K562 (cell line): ENCODE results near the gene ZNF773. TPM values are rescaled to one million over a fixed set of nuclear protein-coding genes. Genes with fewer than 3 reads are reported as not detected.

Experiments
- ATAC-seq: fragments of 200-7000 bp; cut with Tn5 transposase; 3 replicates; pipeline ENCODE4 v1.9.1; 2020; ENCODE audit warnings: moderate library complexity
- BruUV-seq: library from RNA; stranded (reverse); fragments of 400-500 nt; replicated peaks from 2 replicates; lab custom pipeline; 2021; lab: Mats Ljungman, UMichigan
- CTCF ChIA-PET: fragments of 300-600 bp; formaldehyde crosslinking; extraction: SDS; loops from one replicate; lab custom pipeline; 2021; ENCODE audit warnings: low intra/inter-chr PET ratio; lab: Yijun Ruan, JAX
- POLR2A ChIA-PET: fragments of 300-600, 350-650 bp; sonication (Branson Sonifier 250); formaldehyde crosslinking; extraction: SDS; loops from one replicate; lab custom pipeline; 2021; ENCODE audit warnings: antibody characterized with exemption, inconsistent platforms; lab: Yijun Ruan, JAX
- DNase-seq, 4 experiments: peaks; one replicate each; pipeline versions ENCODE4 v3.0.0 to v3.0.0-alpha.2; 2011 to 2018; ENCODE audit warnings: low spot score in 3 of 4, mixed read lengths in 3 of 4; ENCODE audit errors: extremely low read depth in 1 of 4
- FAIRE-seq: peaks from 2 replicates; lab custom pipeline; 2011; peaks lifted over from hg19 to GRCh38; lab: Jason Lieb, UNC
- H2AFZ ChIP-seq: 2 replicates; pipeline ENCODE4 v1.6.0; 2011; ENCODE audit warnings: low read depth, low read length, control low read depth, inconsistent platforms
- H3K27ac ChIP-seq: fragments of 200-600 bp; 3 replicates; pipeline ENCODE4 v1.8.0; 2011; ENCODE audit warnings: low read depth, mild to moderate bottlenecking, control low read depth, inconsistent platforms, low read length, moderate library complexity, mixed read lengths; ENCODE audit errors: extremely low read depth
- H3K27me3 ChIP-seq, 2 experiments: fragments of 300-600 bp in 1 of 2; 2 replicates in 1 of 2; 3 replicates in 1 of 2; pipeline versions ENCODE4 v1.6.0 to v1.8.0; 2011; ENCODE audit warnings: inconsistent platforms in 2 of 2, low read length in 2 of 2, mild to moderate bottlenecking in 1 of 2, mixed read lengths in 1 of 2, moderate library complexity in 1 of 2; ENCODE audit not compliant: control insufficient read depth in 2 of 2, insufficient read depth in 2 of 2
- H3K36me3 ChIP-seq: fragments of 300-600 bp; 3 replicates; pipeline ENCODE4 v1.8.0; 2011; ENCODE audit warnings: mild to moderate bottlenecking, low read length, inconsistent platforms; ENCODE audit not compliant: control insufficient read depth, insufficient read depth
- H3K4me1 ChIP-seq, 2 experiments: fragments of 200-600 bp in 1 of 2; replicated peaks in 1 of 2; 2 replicates in 1 of 2; 3 replicates in 1 of 2; pipeline versions ENCODE4 v1.5.1 to v1.8.0; 2011; ENCODE audit warnings: inconsistent platforms in 2 of 2, low read length in 2 of 2, mild to moderate bottlenecking in 1 of 2, mixed read lengths in 1 of 2, moderate library complexity in 1 of 2; ENCODE audit not compliant: control insufficient read depth in 2 of 2, insufficient read depth in 2 of 2
- H3K4me2 ChIP-seq: 2 replicates; pipeline ENCODE4 v1.6.1; 2011; ENCODE audit warnings: low read length, control low read depth, inconsistent platforms, mixed read lengths; ENCODE audit not compliant: insufficient read depth
- H3K4me3 ChIP-seq: fragments of 200-600 bp; sonication (generic), shearing (Covaris generic); 2 replicates; pipeline ENCODE4 v1.5.1; 2016; ENCODE audit warnings: control low read depth, inconsistent platforms
- H3K79me2 ChIP-seq: fragments of 200-600 bp; 3 replicates; pipeline ENCODE4 v1.8.0; 2011; ENCODE audit warnings: low read length, inconsistent platforms; ENCODE audit not compliant: control insufficient read depth, insufficient read depth
- H3K9ac ChIP-seq, 2 experiments: 2 replicates each; pipeline versions ENCODE4 v1.6.0 to v1.6.1; 2011; ENCODE audit warnings: low read depth in 2 of 2, low read length in 2 of 2, control low read depth in 1 of 2, inconsistent platforms in 1 of 2, mild to moderate bottlenecking in 1 of 2, mixed read lengths in 1 of 2; ENCODE audit not compliant: insufficient read depth in 1 of 2
- H3K9me1 ChIP-seq: one replicate; pipeline ENCODE4 v1.6.0; 2011; ENCODE audit warnings: inconsistent platforms, mild to moderate bottlenecking, low read length, moderate library complexity; ENCODE audit not compliant: control insufficient read depth, insufficient read depth
- H3K9me3 ChIP-seq: replicated peaks from 2 replicates; pipeline ENCODE4 v1.5.1; 2011; ENCODE audit warnings: low read depth, low read length, inconsistent platforms; ENCODE audit not compliant: control insufficient read depth, insufficient read depth
- H4K20me1 ChIP-seq: replicated peaks from 2 replicates; pipeline ENCODE4 v1.6.1; 2011; ENCODE audit warnings: low read length, inconsistent platforms, mixed read lengths; ENCODE audit not compliant: control insufficient read depth, insufficient read depth
- C11orf30 ChIP-seq: fragments of 450-650 bp; IDR thresholded peaks from 2 replicates; pipeline ENCODE4 v1.6.1; 2016; ENCODE audit warnings: low read depth, mild to moderate bottlenecking
- ILK ChIP-seq: fragments of 450-650 bp; IDR thresholded peaks from 2 replicates; pipeline ENCODE4 v1.6.1; 2016; ENCODE audit warnings: missing genetic modification characterization, low read depth, mild to moderate bottlenecking, missing compliant biosample characterization, moderate library complexity, borderline replicate concordance
- KLF16 ChIP-seq: IDR thresholded peaks from 2 replicates; pipeline ENCODE4 v1.6.1; 2016; ENCODE audit warnings: antibody characterized with exemption
- SIRT6 ChIP-seq: IDR thresholded peaks from one replicate; pipeline ENCODE4 v1.6.1; 2012; ENCODE audit warnings: low read depth, mild to moderate bottlenecking, control low read depth, inconsistent platforms, low read length, moderate library complexity
- ZBTB12 ChIP-seq: fragments of 250-450 bp; sonication (Bioruptor Pico); IDR thresholded peaks from 2 replicates; pipeline ENCODE4 v1.4.0; 2020
- ZNF316 ChIP-seq: fragments of 450-650 bp; IDR thresholded peaks from 2 replicates; pipeline ENCODE4 v1.6.1; 2016
- in situ Hi-C: fragments of 300-500 bp; cut with MboI; formaldehyde crosslinking; loops from 4 replicates; pipeline ENCODE4 v1.15.0; 2018; ENCODE audit warnings: inconsistent platforms, mixed read lengths
- intact Hi-C: fragments of 100-400 bp; cut with micrococcal nuclease; formaldehyde crosslinking; loops from 2 replicates; pipeline ENCODE4 v1.14.2; 2022
- polyA plus RNA-seq, 8 experiments: library from polyadenylated mRNA; depleted of rRNA in 4 of 8; stranded (reverse) in 5 of 8; unstranded in 3 of 8; fragments of >200 nt; fragmentation: Nextera tagmentation in 2 of 8; fragmentation: Illumina TruSeq in 1 of 8; extraction: Ambion mirVana in 2 of 8; extraction: Trizol in 1 of 8; gene quantifications; 2 replicates each; pipeline versions ENCODE4 v1.2.1 to v1.2.3, GENCODE V29; 2011 to 2014; ENCODE audit warnings: inconsistent platforms in 1 of 8, missing spikeins in 1 of 8
- total RNA-seq, 7 experiments: library from RNA; depleted of rRNA in 6 of 7; stranded (reverse); fragments of >200 nt in 6 of 7; fragmentation: Illumina TruSeq in 2 of 7; extraction: Trizol in 2 of 7; gene quantifications; 2 replicates each; pipeline versions ENCODE4 v1.2.1 to v1.2.3, GENCODE V29; 2011 to 2021; ENCODE audit warnings: low replicate concordance in 1 of 7
- TF ChIP-seq, protein P1 (sequence below): fragments of 250-450 bp; sonication (Bioruptor Pico); IDR thresholded peaks from 2 replicates; pipeline ENCODE4 v1.4.0; 2020; ENCODE audit warnings: mild to moderate bottlenecking, moderate library complexity
- TF ChIP-seq, protein P2 (sequence below): fragments of 250-450 bp; sonication (Bioruptor Pico); IDR thresholded peaks from 2 replicates; pipeline ENCODE4 v1.9.0; 2021; ENCODE audit warnings: mild to moderate bottlenecking, inconsistent platforms

ZNF773 gene
- total and polyA plus RNA-seq, 9 of the 15 experiments (the other 6 are each of a cell fraction or from before 2014, with no cell fraction given), result 0.04 to 2.0 (median 0.45) TPM; not detected in 3

DNA sequence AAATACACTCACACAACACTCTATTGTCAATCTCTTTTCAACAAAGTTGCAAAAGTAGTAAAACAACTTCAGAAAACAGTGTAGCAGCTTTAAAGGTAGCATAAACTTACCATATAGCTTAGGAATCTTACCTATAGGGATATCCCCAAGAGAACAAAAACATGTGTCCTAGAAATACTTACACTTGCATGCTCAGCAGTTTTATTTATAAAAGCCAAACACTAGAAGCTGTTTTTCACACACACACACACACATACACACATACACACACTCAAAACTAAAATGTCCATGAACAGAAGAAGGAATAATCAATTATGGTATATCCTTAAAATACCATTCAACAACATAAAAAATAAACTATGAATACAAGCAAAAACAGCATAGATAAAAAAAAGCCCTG lies 11.7 kb downstream of the ZNF773 start:
- ChIA-PET CTCF (no interaction called here), POLR2A (no interaction called here)
- H3K4me2 ChIP-seq, result no peak overlapping the region
- H3K79me2 ChIP-seq, result no peaks in the 10 kb centered on the region
- no peaks in the 10 kb centered on the region; the same call in 1 of the 2 replicates for H3K9me3 ChIP-seq
- H2AFZ ChIP-seq, result no peak overlapping the region
- in situ Hi-C loops (no loop called here), intact Hi-C loops (no loop called here)
- H3K27ac ChIP-seq, result no peak overlapping the region
- H3K9me1 ChIP-seq, result no peaks in the 10 kb centered on the region
- no peak overlapping the region for H3K9ac ChIP-seq
- no peak overlapping the region for H3K4me3 ChIP-seq
- DNase-seq (no peak), FAIRE-seq (no peak), ATAC-seq (no peak)
- H3K27me3 ChIP-seq, result no peaks in the 10 kb centered on the region
- no peaks in the 10 kb centered on the region for H4K20me1 ChIP-seq
- BruUV-seq, result no TSS peak
- no peaks in the 10 kb centered on the region for H3K36me3 ChIP-seq
- no peaks in the 10 kb centered on the region for H3K4me1 ChIP-seq
- TF ChIP-seq ZBTB12 (CRISPR knock-in tag) (no peak), KLF16 (no peak), SIRT6 (no peak), ILK (tag) (no peak), ZNF316 (peak; percentile 30; the same call in 1 of the 2 replicates), C11orf30 (0 out of 2 replicates have a peak, but pooled peaks have one; percentile 12)
- TF ChIP-seq, protein P1, sequence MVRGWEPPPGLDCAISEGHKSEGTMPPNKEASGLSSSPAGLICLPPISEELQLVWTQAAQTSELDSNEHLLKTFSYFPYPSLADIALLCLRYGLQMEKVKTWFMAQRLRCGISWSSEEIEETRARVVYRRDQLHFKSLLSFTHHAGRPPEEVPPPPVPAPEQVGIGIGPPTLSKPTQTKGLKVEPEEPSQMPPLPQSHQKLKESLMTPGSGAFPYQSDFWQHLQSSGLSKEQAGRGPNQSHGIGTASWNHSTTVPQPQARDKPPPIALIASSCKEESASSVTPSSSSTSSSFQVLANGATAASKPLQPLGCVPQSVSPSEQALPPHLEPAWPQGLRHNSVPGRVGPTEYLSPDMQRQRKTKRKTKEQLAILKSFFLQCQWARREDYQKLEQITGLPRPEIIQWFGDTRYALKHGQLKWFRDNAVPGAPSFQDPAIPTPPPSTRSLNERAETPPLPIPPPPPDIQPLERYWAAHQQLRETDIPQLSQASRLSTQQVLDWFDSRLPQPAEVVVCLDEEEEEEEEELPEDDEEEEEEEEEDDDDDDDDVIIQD (CRISPR knock-in tag), result no peak
- TF ChIP-seq, protein P2, sequence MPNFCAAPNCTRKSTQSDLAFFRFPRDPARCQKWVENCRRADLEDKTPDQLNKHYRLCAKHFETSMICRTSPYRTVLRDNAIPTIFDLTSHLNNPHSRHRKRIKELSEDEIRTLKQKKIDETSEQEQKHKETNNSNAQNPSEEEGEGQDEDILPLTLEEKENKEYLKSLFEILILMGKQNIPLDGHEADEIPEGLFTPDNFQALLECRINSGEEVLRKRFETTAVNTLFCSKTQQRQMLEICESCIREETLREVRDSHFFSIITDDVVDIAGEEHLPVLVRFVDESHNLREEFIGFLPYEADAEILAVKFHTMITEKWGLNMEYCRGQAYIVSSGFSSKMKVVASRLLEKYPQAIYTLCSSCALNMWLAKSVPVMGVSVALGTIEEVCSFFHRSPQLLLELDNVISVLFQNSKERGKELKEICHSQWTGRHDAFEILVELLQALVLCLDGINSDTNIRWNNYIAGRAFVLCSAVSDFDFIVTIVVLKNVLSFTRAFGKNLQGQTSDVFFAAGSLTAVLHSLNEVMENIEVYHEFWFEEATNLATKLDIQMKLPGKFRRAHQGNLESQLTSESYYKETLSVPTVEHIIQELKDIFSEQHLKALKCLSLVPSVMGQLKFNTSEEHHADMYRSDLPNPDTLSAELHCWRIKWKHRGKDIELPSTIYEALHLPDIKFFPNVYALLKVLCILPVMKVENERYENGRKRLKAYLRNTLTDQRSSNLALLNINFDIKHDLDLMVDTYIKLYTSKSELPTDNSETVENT, result no peak
